Measurements from ENCODE around the gene MUC12. TPM values are rescaled to one million over a fixed set of nuclear protein-coding genes. Genes with fewer than 3 reads are reported as not detected.
A peak's percentile ranks its signal among the peaks of the same experiment; 100 is the strongest.
"Not testable (repeated sequence)": the region's sequence is repeated elsewhere in the genome, so short reads cannot be mapped to it uniquely, and the experiment has no call there.

The MUC12 gene
- total RNA-seq, 1 donor from 2014 or later: 1.6 TPM

- Mint-ChIP-seq H3K4me1 (ENCODE audit: unreplicated experiment) (no peaks in the 10 kb centered on the region), H3K9me3 (no peaks in the 10 kb centered on the region), H3K36me3 (no peaks in the 10 kb centered on the region), H3K4me3 (no peak overlapping the region), H3K27me3 (peaks cover 4% of the 10 kb centered on the region), H3K27ac (no peak overlapping the region)
- DNase-seq (ENCODE audit: extremely low spot score, unreplicated experiment): no peak
- TF ChIP-seq, protein P1, sequence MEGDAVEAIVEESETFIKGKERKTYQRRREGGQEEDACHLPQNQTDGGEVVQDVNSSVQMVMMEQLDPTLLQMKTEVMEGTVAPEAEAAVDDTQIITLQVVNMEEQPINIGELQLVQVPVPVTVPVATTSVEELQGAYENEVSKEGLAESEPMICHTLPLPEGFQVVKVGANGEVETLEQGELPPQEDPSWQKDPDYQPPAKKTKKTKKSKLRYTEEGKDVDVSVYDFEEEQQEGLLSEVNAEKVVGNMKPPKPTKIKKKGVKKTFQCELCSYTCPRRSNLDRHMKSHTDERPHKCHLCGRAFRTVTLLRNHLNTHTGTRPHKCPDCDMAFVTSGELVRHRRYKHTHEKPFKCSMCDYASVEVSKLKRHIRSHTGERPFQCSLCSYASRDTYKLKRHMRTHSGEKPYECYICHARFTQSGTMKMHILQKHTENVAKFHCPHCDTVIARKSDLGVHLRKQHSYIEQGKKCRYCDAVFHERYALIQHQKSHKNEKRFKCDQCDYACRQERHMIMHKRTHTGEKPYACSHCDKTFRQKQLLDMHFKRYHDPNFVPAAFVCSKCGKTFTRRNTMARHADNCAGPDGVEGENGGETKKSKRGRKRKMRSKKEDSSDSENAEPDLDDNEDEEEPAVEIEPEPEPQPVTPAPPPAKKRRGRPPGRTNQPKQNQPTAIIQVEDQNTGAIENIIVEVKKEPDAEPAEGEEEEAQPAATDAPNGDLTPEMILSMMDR (conservative IDR thresholded peaks at IDR 0.05): no peak
Measured at GRCh38 chr7:100983451-100984187, 14.3 kb downstream of the MUC12 start.

DNA sequence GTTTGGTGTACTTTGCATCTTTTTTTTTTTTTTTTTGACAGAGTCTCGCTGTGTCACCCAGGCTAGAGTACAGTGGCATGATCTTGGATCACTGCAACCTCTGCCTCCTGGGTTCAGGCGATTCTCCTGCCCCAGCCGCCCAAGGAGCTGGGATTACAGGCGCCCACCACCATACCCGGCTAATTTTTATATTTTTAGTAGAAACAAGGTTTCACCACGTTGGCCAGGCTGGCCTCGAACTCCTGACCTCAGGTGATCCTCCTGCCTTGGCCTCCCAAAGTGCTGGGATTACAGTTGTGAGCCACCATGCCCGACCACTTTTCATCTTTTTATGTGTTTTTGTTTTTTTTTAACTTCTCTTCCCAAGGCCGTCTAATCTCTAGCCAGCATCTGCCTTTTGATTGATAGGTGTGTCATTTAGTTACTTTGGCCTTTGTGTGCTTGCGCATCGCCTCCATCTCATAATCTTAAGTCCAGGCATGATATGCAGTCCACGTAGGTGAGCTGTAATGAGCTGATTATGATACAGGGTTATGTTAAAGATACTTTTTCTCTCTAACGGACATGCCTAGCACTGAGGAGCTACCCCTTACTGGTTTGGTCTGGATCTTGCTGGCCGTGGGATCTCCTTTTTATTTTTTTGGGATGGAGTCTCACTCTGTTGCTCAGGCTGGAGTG, 15.0 kb downstream of the MUC12 start:
- H3K9me3 Mint-ChIP-seq; H3K27ac Mint-ChIP-seq; H3K36me3 Mint-ChIP-seq; H3K27me3 Mint-ChIP-seq; DNase-seq (ENCODE audit: extremely low spot score, unreplicated experiment); H3K4me1 Mint-ChIP-seq (ENCODE audit: unreplicated experiment); H3K4me3 Mint-ChIP-seq: not testable (repeated sequence)

DNA sequence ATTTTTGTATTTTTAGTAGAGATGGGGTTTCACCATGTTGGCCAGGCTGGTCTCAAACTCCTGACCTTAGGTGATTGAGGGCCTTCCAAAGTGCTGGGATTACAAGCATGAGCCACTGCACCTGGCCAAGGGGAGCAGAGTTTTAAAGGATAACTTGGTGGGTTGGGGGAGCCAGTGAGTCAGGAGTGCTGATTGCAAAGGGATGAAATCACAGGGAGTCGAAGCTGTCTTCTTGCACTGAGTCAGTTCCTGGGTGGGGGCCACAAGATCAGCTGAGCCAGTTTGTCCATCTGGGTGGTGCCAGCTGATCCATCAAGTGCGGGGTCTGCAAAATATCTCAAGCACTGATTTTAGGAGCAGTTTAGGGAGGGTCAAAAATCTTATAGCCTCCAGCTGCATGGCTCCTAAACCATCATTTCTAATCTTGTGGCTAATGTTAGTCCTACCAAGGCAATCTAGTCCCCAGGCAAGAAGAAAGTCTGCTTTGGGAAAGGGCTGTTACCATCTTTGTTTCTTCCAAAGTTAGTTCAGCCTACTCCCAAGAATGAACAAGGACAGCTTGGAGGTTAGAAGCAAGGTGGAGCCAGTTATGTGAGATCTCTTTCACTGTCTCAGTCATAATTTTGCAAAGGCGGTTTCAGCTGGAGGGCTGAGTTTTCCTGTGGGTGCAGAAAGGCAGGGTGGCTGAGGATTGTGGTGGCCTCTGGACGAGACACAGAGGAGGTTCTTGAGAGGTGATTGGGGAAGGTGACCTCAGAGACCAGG, 15.8 kb downstream of the MUC12 start:
- H3K36me3 Mint-ChIP-seq; H3K4me1 Mint-ChIP-seq (ENCODE audit: unreplicated experiment); H3K4me3 Mint-ChIP-seq; H3K9me3 Mint-ChIP-seq; H3K27ac Mint-ChIP-seq; DNase-seq (ENCODE audit: extremely low spot score, unreplicated experiment); H3K27me3 Mint-ChIP-seq: not testable (repeated sequence)

GRCh38 chr7:100991631-100992030, 22.3 kb downstream of the MUC12 start:
- TF ChIP-seq, protein P1 (conservative IDR thresholded peaks at IDR 0.05): no peak
- peaks cover 3% of the 10 kb centered on the region for H3K27me3 Mint-ChIP-seq
- no peaks in the 10 kb centered on the region for H3K9me3 Mint-ChIP-seq

DNA sequence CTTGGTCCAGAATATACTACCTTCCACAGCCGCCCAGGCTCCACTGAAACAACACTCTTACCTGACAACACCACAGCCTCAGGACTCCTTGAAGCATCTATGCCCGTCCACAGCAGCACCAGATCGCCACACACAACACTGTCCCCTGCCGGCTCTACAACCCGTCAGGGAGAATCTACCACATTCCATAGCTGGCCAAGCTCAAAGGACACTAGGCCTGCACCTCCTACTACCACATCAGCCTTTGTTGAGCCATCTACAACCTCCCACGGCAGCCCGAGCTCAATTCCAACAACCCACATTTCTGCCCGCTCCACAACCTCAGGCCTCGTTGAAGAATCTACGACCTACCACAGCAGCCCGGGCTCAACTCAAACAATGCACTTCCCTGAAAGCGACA, 22.9 kb downstream of the MUC12 start:
- H3K4me1 Mint-ChIP-seq (ENCODE audit: unreplicated experiment); H3K27ac Mint-ChIP-seq; DNase-seq (ENCODE audit: extremely low spot score, unreplicated experiment); H3K9me3 Mint-ChIP-seq; H3K36me3 Mint-ChIP-seq; H3K27me3 Mint-ChIP-seq; H3K4me3 Mint-ChIP-seq: not testable (repeated sequence)

More at GRCh38 chr7:100991631-100992030, 22.3 kb downstream of the MUC12 start:
- no peak for DNase-seq (ENCODE audit: extremely low spot score, unreplicated experiment)
- H3K36me3 Mint-ChIP-seq: no peaks in the 10 kb centered on the region
- H3K27ac Mint-ChIP-seq: no peak overlapping the region
- H3K4me3 Mint-ChIP-seq: no peak overlapping the region
- H3K4me1 Mint-ChIP-seq (ENCODE audit: unreplicated experiment): no peaks in the 10 kb centered on the region

- H3K36me3 Mint-ChIP-seq; H3K9me3 Mint-ChIP-seq; H3K4me1 Mint-ChIP-seq (ENCODE audit: unreplicated experiment); H3K27ac Mint-ChIP-seq; DNase-seq (ENCODE audit: extremely low spot score, unreplicated experiment); H3K4me3 Mint-ChIP-seq; H3K27me3 Mint-ChIP-seq: not testable (repeated sequence)
Measured at GRCh38 chr7:100994671-100995070, 25.3 kb downstream of the MUC12 start.

- H3K27me3 Mint-ChIP-seq; H3K9me3 Mint-ChIP-seq; H3K27ac Mint-ChIP-seq; DNase-seq (ENCODE audit: extremely low spot score, unreplicated experiment); H3K4me3 Mint-ChIP-seq; H3K4me1 Mint-ChIP-seq (ENCODE audit: unreplicated experiment); H3K36me3 Mint-ChIP-seq: not testable (repeated sequence)
Measured at GRCh38 chr7:100998530-100998929, 29.2 kb downstream of the MUC12 start.

GRCh38 chr7:100999334-100999733, 30.0 kb downstream of the MUC12 start:
- H3K9me3 Mint-ChIP-seq; H3K27me3 Mint-ChIP-seq; DNase-seq (ENCODE audit: extremely low spot score, unreplicated experiment); H3K4me3 Mint-ChIP-seq; H3K27ac Mint-ChIP-seq; H3K36me3 Mint-ChIP-seq; H3K4me1 Mint-ChIP-seq (ENCODE audit: unreplicated experiment): not testable (repeated sequence)

DNA sequence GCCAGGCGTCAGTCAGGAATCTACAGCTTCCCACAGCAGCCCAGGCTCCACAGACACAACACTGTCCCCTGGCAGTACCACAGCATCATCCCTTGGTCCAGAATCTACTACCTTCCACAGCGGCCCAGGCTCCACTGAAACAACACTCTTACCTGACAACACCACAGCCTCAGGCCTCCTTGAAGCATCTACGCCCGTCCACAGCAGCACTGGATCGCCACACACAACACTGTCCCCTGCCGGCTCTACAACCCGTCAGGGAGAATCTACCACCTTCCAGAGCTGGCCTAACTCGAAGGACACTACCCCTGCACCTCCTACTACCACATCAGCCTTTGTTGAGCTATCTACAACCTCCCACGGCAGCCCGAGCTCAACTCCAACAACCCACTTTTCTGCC, 30.7 kb downstream of the MUC12 start:
- DNase-seq (ENCODE audit: extremely low spot score, unreplicated experiment): peak; percentile 81
- H3K36me3 Mint-ChIP-seq; H3K27ac Mint-ChIP-seq; H3K4me3 Mint-ChIP-seq; H3K9me3 Mint-ChIP-seq; H3K4me1 Mint-ChIP-seq (ENCODE audit: unreplicated experiment); H3K27me3 Mint-ChIP-seq: not testable (repeated sequence)

DNA sequence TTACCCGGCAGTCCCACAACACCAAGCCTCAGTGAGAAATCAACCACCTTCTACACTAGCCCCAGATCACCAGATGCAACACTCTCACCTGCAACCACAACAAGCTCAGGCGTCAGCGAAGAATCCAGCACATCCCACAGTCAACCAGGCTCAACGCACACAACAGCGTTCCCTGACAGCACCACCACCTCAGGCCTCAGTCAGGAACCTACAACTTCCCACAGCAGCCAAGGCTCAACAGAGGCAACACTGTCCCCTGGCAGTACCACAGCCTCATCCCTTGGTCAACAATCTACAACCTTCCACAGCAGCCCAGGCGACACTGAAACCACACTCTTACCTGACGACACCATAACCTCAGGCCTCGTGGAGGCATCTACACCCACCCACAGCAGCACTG, 33.0 kb downstream of the MUC12 start:
- H3K4me3 Mint-ChIP-seq; H3K27me3 Mint-ChIP-seq; H3K27ac Mint-ChIP-seq; H3K9me3 Mint-ChIP-seq; DNase-seq (ENCODE audit: extremely low spot score, unreplicated experiment); H3K4me1 Mint-ChIP-seq (ENCODE audit: unreplicated experiment); H3K36me3 Mint-ChIP-seq: not testable (repeated sequence)

GRCh38 chr7:101007361-101007760, 38.0 kb downstream of the MUC12 start:
- not testable (repeated sequence) for H3K4me1 Mint-ChIP-seq (ENCODE audit: unreplicated experiment); H3K4me3 Mint-ChIP-seq; H3K36me3 Mint-ChIP-seq; H3K27ac Mint-ChIP-seq; DNase-seq (ENCODE audit: extremely low spot score, unreplicated experiment); H3K9me3 Mint-ChIP-seq
- peaks cover 21% of the 10 kb centered on the region for H3K27me3 Mint-ChIP-seq
